Karpas-422 (cell line): Measurements from ENCODE around the gene ME3. TPM values are rescaled to one million over a fixed set of nuclear protein-coding genes. Genes with fewer than 3 reads are reported as not detected.

Experiments
- DNase-seq: peaks from one replicate; pipeline ENCODE4 v3.0.0-alpha.2; 2015
- H2AFZ ChIP-seq: fragments of 200-600 bp; sonication (generic); 2 replicates; pipeline ENCODE4 v1.6.1; 2014; ENCODE audit warnings: antibody characterized with exemption, low read length, mixed read lengths
- H3K27ac ChIP-seq: fragments of 200-600 bp; sonication (generic); 2 replicates; pipeline ENCODE4 v1.5.1; 2014; ENCODE audit warnings: mild to moderate bottlenecking, low read length, moderate library complexity
- H3K27me3 ChIP-seq: fragments of 200-600 bp; sonication (generic); 2 replicates; pipeline ENCODE4 v1.6.1; 2014; ENCODE audit warnings: low read length, mixed read lengths
- H3K36me3 ChIP-seq: fragments of 200-600 bp; sonication (generic); 2 replicates; pipeline ENCODE4 v1.6.1; 2014; ENCODE audit warnings: low read length, mixed read lengths; ENCODE audit not compliant: insufficient read depth
- H3K4me1 ChIP-seq: fragments of 200-600 bp; sonication (generic); 2 replicates; pipeline ENCODE4 v1.6.1; 2014; ENCODE audit warnings: mild to moderate bottlenecking, low read length, mixed read lengths
- H3K4me2 ChIP-seq: fragments of 200-600 bp; sonication (generic); 2 replicates; pipeline ENCODE4 v1.6.1; 2014; ENCODE audit warnings: low read length, low read depth, mild to moderate bottlenecking; ENCODE audit not compliant: poor library complexity, severe bottlenecking
- H3K4me3 ChIP-seq: fragments of 200-600 bp; sonication (generic); 2 replicates; pipeline ENCODE4 v1.5.1; 2014; ENCODE audit warnings: mild to moderate bottlenecking, antibody characterized with exemption, low read length, mixed read lengths
- H3K79me2 ChIP-seq: fragments of 200-600 bp; sonication (generic); 2 replicates; pipeline ENCODE4 v1.6.1; 2014; ENCODE audit warnings: mild to moderate bottlenecking, low read length, mixed read lengths
- H3K9ac ChIP-seq: fragments of 200-600 bp; sonication (generic); 2 replicates; pipeline ENCODE4 v1.6.0; 2014; ENCODE audit warnings: low read length
- H3K9me2 ChIP-seq: fragments of 200-600 bp; sonication (generic), shearing (Covaris generic); replicated peaks from 2 replicates; pipeline ENCODE4 v1.6.0; 2014; ENCODE audit warnings: mild to moderate bottlenecking, low read length, moderate library complexity; ENCODE audit not compliant: insufficient read depth
- H3K9me3 ChIP-seq: fragments of 300-700, 200-600 bp; sonication (generic); 2 replicates; pipeline ENCODE4 v1.6.1; 2014; ENCODE audit warnings: low read length, mixed read lengths
- H4K20me1 ChIP-seq: fragments of 200-600 bp; sonication (generic); 2 replicates; pipeline ENCODE4 v1.6.1; 2014; ENCODE audit warnings: mild to moderate bottlenecking, antibody characterized with exemption, low read length, low read depth; ENCODE audit not compliant: insufficient read depth
- total RNA-seq: library from RNA; depleted of rRNA; stranded (reverse); fragments of >200 nt; shearing (Covaris generic); gene quantifications from 2 replicates; pipeline ENCODE4 v1.2.3, GENCODE V29; 2014; ENCODE audit warnings: low replicate concordance

Gene ME3
- total RNA-seq, 1 experiment from 2014 or later = not detected

GRCh38 chr11:86698639-86699038 lies 26.2 kb upstream of the ME3 start:
- Histone ChIP-seq H3K9me2 (no peaks in the 10 kb centered on the region), H3K4me3 (no peak overlapping the region), H3K4me1 (no peaks in the 10 kb centered on the region), H3K27me3 (no peaks in the 10 kb centered on the region), H3K9me3 (no peaks in the 10 kb centered on the region), H3K27ac (no peak overlapping the region), H2AFZ (no peak overlapping the region), H3K79me2 (no peaks in the 10 kb centered on the region), H3K36me3 (no peaks in the 10 kb centered on the region), H3K9ac (no peak overlapping the region), H3K4me2 (no peak overlapping the region), H4K20me1 (no peaks in the 10 kb centered on the region)
- DNase-seq = no peak

GRCh38 chr11:86696451-86696850 lies 24.0 kb upstream of the ME3 start:
- Histone ChIP-seq H4K20me1 (no peaks in the 10 kb centered on the region), H2AFZ (no peak overlapping the region), H3K27ac (no peak overlapping the region), H3K9ac (no peak overlapping the region), H3K4me2 (no peak overlapping the region), H3K27me3 (no peaks in the 10 kb centered on the region), H3K4me1 (no peaks in the 10 kb centered on the region), H3K4me3 (no peak overlapping the region), H3K36me3 (no peaks in the 10 kb centered on the region), H3K79me2 (no peaks in the 10 kb centered on the region), H3K9me3 (no peaks in the 10 kb centered on the region), H3K9me2 (no peaks in the 10 kb centered on the region)
- no peak for DNase-seq

DNA sequence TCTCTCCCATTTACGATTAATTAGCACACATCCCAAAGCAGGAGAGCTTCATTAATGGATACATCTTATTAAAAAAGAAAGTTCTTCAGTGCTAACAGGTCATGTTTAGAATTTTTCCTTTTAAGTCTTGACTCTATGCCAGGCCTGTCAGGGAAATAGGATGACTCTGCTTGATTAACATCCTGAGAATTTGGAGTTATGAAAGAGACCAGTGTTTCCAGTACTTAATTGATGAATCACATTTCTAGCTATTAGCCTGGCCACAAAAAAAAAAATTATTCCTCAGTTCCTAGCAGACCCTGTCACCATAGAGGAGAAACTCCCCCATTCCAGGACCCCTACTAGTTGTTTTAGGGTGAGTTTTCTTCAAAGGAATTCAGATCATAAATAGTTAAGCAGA lies 23.6 kb upstream of the ME3 start:
- Histone ChIP-seq H2AFZ (no peak overlapping the region), H3K9ac (no peak overlapping the region), H4K20me1 (no peaks in the 10 kb centered on the region), H3K4me3 (no peak overlapping the region), H3K9me3 (no peaks in the 10 kb centered on the region), H3K79me2 (no peaks in the 10 kb centered on the region), H3K27ac (no peak overlapping the region), H3K4me1 (no peaks in the 10 kb centered on the region), H3K9me2 (no peaks in the 10 kb centered on the region), H3K4me2 (no peak overlapping the region), H3K27me3 (no peaks in the 10 kb centered on the region), H3K36me3 (no peaks in the 10 kb centered on the region)
- no peak for DNase-seq

DNA sequence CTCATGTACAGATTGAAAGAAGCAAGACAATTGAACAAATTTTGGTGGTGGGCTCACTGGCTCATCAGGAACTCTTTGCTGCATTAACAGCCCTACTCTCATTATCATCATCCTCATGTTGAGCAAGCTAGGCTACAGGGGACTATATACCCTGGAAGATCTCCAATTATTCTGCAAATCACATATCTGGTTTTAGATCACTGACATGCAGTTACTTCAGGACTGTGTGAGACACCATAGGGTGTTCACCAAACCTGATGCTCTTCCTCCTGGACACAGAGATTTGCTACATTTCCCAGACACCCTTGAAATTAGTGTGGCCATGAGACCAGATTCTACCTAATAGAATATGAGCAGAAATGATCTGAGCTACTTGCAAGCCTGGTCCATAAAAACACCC lies 23.0 kb upstream of the ME3 start:
- Histone ChIP-seq H3K9ac (no peak overlapping the region), H2AFZ (no peak overlapping the region)

DNA sequence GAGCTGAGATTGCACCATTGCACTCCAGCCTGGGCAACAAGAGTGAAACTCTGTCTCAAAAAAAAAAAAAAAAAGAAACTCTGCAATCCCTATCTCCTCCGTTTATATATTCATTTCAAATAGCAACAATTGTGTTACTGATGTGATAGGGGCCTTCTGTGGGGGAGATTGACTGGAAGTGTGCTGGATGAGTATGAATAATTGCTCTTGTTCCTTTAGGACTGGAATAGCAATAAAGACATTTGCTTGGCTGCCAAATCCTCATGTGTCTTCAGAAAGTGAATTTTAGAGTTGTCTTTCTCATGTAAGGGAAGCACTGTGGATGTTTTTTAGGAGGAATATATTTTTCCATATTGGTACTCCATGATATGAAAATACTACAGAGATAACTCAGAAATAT lies 21.1 kb upstream of the ME3 start:
- Histone ChIP-seq H3K9me3 (no peaks in the 10 kb centered on the region), H3K4me1 (peaks cover under 1% of the 10 kb centered on the region; the same call in 1 of the 2 replicates), H3K36me3 (no peaks in the 10 kb centered on the region), H4K20me1 (no peaks in the 10 kb centered on the region), H3K9me2 (no peaks in the 10 kb centered on the region), H3K9ac (no peak overlapping the region), H3K4me3 (no peak overlapping the region), H3K79me2 (no peaks in the 10 kb centered on the region), H3K4me2 (no peak overlapping the region), H2AFZ (no peak overlapping the region), H3K27ac (no peak overlapping the region), H3K27me3 (no peaks in the 10 kb centered on the region)
- DNase-seq = no peak

More for the DNA sequence above, 23.0 kb upstream of the ME3 start:
- Histone ChIP-seq H3K27me3 (no peaks in the 10 kb centered on the region), H3K9me2 (no peaks in the 10 kb centered on the region), H3K4me3 (no peak overlapping the region), H3K36me3 (no peaks in the 10 kb centered on the region), H3K4me1 (no peaks in the 10 kb centered on the region), H3K9me3 (no peaks in the 10 kb centered on the region), H4K20me1 (no peaks in the 10 kb centered on the region), H3K27ac (no peak overlapping the region), H3K79me2 (no peaks in the 10 kb centered on the region), H3K4me2 (no peak overlapping the region)
- DNase-seq = no peak

DNA sequence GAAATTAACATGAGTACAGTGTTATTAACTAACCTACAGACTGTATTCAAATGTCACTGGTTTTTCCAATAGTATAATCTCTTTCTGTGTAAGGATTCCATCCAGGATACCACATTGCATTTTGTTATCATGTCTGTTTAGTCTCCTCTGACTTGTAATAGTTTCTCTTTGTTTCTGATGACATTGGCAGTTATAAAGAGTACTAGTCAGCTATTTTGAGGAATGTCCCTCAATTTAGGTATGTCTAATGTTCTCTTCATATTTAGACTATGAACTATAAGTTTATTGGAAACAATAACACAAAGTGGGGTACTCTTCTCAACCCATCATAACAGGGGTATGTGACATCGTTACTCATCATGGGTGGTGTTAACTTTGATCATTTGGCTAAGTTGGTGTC lies 20.3 kb upstream of the ME3 start:
- no peak overlapping the region for H2AFZ ChIP-seq

GRCh38 chr11:86692317-86692716 lies 19.9 kb upstream of the ME3 start:
- no peak overlapping the region for H3K27ac ChIP-seq
- H4K20me1 ChIP-seq = no peaks in the 10 kb centered on the region
- no peak overlapping the region for H3K4me3 ChIP-seq
- H3K27me3 ChIP-seq = no peaks in the 10 kb centered on the region
- no peak overlapping the region for H3K9ac ChIP-seq
- DNase-seq = no peak
- H3K9me3 ChIP-seq = no peaks in the 10 kb centered on the region
- H3K9me2 ChIP-seq = no peaks in the 10 kb centered on the region
- H3K4me2 ChIP-seq = no peak overlapping the region
- H3K79me2 ChIP-seq = no peaks in the 10 kb centered on the region
- peaks cover 6% of the 10 kb centered on the region; the same call in 1 of the 2 replicates for H3K4me1 ChIP-seq
- no peak overlapping the region for H2AFZ ChIP-seq
- no peaks in the 10 kb centered on the region for H3K36me3 ChIP-seq

More for the DNA sequence above, 20.3 kb upstream of the ME3 start:
- Histone ChIP-seq H3K9ac (no peak overlapping the region), H3K36me3 (no peaks in the 10 kb centered on the region), H3K4me1 (peaks cover 6% of the 10 kb centered on the region; the same call in 1 of the 2 replicates), H3K4me3 (no peak overlapping the region), H3K27me3 (no peaks in the 10 kb centered on the region), H3K79me2 (no peaks in the 10 kb centered on the region), H3K9me2 (no peaks in the 10 kb centered on the region), H3K4me2 (no peak overlapping the region), H3K9me3 (no peaks in the 10 kb centered on the region), H3K27ac (no peak overlapping the region), H4K20me1 (no peaks in the 10 kb centered on the region)
- DNase-seq = no peak

GRCh38 chr11:86688398-86689179 lies 16.2 kb upstream of the ME3 start:
- no peaks in the 10 kb centered on the region for H3K27me3 ChIP-seq
- DNase-seq = peak; percentile 84
- H3K4me1 ChIP-seq = peaks cover 6% of the 10 kb centered on the region; the same call in 1 of the 2 replicates
- H3K9ac ChIP-seq = no peak overlapping the region
- H3K4me3 ChIP-seq = no peak overlapping the region
- no peak overlapping the region for H3K4me2 ChIP-seq
- H4K20me1 ChIP-seq = no peaks in the 10 kb centered on the region
- H3K79me2 ChIP-seq = no peaks in the 10 kb centered on the region
- no peak overlapping the region for H3K27ac ChIP-seq
- H3K36me3 ChIP-seq = no peaks in the 10 kb centered on the region
- H3K9me3 ChIP-seq = no peaks in the 10 kb centered on the region
- H2AFZ ChIP-seq = no peak overlapping the region
- no peaks in the 10 kb centered on the region for H3K9me2 ChIP-seq
